ENCODE data around the gene SMIM33. TPM values are rescaled to one million over a fixed set of nuclear protein-coding genes. Genes with fewer than 3 reads are reported as not detected.

Gene SMIM33
- total RNA-seq, 1 experiment from 2014 or later = not detected

DNA sequence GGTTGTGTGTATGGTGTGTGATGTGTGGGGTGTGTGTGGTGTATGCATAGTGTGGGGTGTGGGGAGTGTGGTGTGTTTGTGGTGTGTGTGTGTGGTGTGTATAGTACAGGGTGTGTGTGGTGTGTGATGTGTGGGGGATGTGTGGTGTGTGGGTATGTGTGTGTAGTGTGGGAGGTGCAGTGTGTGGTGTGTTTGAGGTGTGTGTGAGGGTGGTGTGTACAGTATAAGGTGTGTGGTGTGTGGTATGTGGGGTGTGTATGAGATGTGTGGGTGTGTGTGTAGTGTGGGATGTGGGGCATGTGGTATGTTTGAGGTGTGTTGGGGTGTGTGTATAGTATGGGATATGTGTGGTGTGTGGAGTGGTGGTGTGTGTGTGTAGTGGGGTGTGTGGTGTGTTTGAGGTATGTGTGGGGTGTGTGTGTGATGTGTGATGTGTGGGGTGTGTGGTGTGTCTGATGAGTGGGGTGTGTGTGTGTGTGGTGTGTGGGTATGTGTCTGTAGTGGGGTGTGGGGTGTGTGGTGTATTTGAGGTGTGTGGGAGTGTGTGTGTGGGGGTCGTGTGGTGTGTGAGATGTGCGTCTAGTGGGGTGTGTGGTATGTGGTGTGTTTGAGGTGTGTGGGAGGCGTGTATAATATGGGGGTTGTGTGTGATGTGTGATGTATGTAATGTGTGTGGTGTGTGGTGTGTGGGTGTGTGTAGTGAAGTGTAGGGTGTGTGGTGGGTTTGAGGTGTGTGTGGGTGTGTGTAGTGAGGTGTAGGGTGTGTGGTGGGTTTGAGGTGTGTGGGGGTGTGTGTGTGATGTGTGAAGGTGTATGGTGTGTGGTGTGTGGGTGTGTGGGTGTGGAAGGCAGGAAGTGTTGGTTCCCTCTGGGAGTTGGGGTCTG is 16.9 kb upstream of the SMIM33 start:
- no peak for DNase-seq (ENCODE audit: low read depth, low spot score)
- in situ Hi-C loops (cut with HindIII; ENCODE audit: low pct_unique_long_range_greater_than_20kb, low sequenced_read_pairs) = no loop called here

DNA sequence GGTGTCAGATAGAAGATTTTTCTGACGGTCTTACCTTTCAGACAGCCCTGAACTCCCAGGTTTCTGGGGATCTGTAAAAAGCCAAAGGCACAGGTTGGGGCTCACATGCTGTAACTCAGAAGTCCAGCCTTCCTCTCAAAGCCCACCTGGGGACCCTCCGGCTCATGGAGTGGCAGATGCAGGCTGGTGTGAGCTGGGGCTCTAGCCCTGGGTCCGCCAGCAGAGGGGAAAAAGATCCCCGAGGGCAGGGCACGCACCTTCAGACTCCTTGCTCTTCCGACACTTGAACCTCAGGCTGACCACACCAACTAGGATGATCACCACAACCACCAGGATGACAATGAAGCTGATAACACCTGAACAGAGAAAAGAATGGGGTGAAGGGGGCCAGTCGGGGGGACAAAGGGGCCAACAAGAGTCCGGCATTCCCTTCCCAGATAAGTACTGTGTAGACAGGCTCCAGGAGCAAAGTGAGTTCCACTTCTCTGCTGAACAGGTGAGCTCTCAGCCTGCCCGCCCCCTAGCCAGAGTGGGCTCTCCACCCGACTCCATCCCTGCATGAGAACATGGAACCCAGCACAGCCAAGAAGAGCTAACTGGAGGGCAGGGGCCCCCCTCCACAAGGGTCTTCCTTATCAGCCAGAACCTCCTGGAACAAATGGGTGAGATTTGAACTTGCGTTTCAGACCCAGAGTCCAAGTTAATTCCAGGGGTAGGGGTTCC is 16.1 kb upstream of the SMIM33 start:
- no peak for DNase-seq (ENCODE audit: low read depth, low spot score)
- in situ Hi-C loops (cut with HindIII; ENCODE audit: low pct_unique_long_range_greater_than_20kb, low sequenced_read_pairs) = no loop called here

DNA sequence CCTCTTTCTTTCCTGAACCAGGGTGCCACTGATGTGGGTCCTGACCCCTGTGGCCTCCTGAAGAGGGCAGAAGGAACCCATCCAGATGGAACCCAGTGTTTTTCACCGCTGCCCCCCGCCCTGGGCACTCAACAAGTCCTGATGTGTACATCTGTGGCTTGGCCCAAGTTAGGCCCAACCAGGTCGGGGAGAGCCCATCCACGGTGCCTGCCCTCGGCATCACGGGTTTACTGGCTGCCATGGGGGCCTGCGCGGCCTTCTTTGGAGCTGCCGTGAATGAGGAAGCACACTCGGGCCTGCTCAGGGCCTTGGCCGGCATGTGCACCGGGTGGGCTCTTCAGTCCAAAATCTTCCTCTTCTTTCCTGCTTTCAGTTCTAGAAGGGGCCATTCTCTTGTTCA is 14.0 kb upstream of the SMIM33 start:
- in situ Hi-C loops (cut with HindIII; ENCODE audit: low pct_unique_long_range_greater_than_20kb, low sequenced_read_pairs) = no loop called here
- no peak for DNase-seq (ENCODE audit: low read depth, low spot score)

DNA sequence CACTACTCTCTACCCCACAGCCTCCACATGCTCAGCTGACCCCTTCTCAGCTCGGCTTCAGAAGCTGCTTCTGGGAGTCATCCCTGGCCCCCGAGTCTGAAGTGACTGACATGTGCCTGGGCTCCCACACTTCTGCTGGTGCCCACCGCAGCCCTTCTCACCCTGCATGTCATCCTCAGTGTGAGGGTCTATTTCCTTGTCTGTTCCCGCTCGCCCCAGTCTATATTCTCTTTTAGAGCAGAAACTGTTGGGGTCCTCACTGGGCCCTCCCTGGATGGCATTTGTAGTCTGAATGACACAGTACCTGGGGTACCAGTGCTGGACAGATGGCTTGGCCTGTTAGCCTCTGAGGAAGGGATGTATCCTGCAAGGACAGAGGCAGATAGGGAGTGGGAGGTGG is 13.6 kb upstream of the SMIM33 start:
- in situ Hi-C loops (cut with HindIII; ENCODE audit: low pct_unique_long_range_greater_than_20kb, low sequenced_read_pairs) = no loop called here
- no peak for DNase-seq (ENCODE audit: low read depth, low spot score)

DNA sequence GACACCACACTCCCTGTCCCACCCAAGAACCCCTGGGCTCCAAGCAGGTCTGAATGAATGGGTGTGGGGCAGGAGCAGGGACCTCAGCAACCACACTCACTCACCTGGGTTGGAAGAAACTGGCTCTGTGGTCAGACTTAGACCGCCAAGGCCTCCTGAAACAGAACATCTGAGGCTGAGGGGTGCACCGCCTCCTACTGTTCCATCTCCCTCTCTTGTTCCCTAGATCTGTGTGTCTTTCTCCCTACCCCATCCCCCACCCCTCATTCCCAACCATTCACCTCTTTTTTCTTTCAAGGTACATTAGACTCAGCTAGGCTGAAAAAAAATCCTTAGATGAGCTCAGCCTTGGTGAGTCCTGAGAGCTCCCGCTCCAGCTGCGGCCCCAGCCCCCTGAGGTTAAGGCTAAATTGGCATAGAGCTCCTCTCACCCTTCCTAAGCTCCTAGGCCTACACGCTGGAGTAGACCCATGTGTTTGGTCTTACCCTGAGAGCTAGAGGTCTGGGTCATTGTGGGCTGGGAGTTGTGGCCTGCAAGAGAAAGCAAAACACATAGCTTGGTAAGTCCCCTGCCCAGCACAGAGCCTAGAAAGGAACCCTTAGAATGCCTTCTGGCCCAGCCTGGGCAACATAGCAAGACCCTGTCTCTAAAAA is 13.0 kb upstream of the SMIM33 start:
- in situ Hi-C loops (cut with HindIII; ENCODE audit: low pct_unique_long_range_greater_than_20kb, low sequenced_read_pairs) = no loop called here
- no peak for DNase-seq (ENCODE audit: low read depth, low spot score)

DNA sequence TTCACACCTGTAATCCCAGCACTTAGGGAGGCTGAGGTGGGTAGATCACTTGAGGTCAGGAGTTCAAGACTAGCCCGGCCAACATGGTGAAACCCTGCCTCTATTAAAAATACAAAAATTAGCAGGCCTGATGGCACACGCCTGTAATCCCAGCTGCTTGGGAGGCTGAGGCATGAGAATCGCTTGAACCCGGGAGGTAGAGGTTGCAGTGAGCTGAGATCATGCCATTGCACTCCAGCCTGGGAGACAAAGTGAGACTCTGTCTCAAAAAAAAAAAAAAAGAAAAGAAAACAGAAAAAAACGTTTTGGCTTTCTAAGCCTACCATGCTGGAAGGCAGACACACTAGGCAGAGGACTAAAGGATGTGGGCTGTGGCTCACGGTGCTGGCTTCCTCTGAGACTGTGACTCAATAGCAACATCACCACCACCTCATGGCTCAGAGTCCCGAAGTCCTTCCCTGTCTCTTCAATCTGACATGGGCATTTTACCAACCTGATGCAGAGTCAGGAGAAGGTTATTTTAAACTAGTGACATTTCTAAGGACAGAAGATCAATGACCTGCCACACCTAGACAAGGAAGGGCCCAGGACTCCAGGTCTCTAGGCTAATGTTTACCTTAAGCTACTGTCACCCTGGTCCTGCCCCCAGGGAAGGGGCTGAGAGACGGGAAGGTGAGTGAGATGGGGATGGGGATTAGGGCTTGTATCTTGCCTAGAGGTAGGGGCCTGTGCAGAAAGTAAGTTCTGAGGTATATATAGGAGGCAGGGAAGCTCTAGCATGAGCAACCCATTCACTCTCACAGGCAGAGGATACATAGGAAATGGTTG is 12.0 kb upstream of the SMIM33 start:
- in situ Hi-C loops (cut with HindIII; ENCODE audit: low pct_unique_long_range_greater_than_20kb, low sequenced_read_pairs) = no loop called here
- DNase-seq (ENCODE audit: low read depth, low spot score) = no peak

DNA sequence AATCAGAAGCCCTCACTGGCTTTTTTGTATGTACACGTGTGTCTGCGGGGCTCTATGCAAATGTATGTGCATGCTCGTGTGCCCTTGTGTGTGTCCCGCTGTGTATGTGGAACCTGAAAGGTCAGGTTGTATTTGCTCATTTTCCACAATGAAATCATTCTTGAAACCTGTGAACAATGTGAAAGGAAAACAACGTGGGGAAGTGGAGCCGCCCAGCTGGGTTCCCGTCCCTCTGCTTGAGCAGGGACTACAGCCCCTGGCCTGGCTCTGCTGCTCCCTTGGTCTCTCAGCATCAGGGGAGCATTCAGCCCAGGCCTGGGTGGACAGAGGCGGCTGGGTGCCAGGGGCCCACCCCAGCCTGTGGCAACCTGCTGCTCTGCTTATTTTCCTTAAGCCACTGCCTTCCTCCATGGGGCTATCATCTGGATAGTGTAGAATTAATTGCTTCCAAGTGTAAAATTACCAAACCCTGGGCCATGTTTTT is 11.3 kb upstream of the SMIM33 start:
- DNase-seq (ENCODE audit: low read depth, low spot score) = no peak
- in situ Hi-C loops (cut with HindIII; ENCODE audit: low pct_unique_long_range_greater_than_20kb, low sequenced_read_pairs) = no loop called here

DNA sequence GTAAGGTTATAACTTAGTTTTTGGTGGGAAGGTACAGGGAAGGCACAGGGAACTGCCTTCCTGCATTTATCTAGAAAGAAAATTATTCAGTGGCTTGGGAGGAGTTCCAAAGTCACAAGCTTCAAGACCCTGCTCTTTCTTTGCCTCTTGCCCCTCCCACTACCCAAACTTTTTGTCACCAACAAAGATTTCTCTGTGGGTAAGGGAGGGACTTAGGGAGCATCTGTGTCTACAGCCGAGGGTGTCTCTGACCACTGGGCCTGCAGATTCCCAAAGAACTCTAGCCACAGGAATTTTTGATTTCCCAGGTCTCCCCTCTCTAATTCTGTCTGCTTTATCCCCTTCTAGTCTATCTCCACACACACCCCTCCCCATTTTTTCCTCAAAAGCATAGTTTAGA is 10.3 kb upstream of the SMIM33 start:
- no peak for DNase-seq (ENCODE audit: low read depth, low spot score)
- in situ Hi-C loops (cut with HindIII; ENCODE audit: low pct_unique_long_range_greater_than_20kb, low sequenced_read_pairs) = no loop called here

DNA sequence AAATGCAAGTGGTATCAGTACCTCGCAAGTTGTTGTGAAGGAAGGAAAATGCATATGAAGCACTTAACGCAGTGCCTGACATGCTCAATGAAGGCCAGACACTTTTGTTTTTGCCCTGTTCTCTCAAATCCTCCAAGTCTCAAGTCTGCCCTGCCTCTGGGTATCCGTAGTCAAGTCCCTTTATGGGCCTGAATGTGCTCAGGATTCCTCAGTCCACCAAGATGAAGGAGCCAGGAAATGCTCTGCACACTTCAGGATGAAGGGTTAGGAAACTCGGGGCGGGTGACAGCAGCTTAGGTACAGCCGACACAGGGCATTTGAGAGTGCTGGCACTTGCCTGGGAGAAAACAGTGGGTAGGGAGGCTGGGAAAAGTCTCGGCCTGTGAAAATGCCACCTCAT is 9.6 kb upstream of the SMIM33 start:
- in situ Hi-C loops (cut with HindIII; ENCODE audit: low pct_unique_long_range_greater_than_20kb, low sequenced_read_pairs) = no loop called here
- no peak for DNase-seq (ENCODE audit: low read depth, low spot score)

DNA sequence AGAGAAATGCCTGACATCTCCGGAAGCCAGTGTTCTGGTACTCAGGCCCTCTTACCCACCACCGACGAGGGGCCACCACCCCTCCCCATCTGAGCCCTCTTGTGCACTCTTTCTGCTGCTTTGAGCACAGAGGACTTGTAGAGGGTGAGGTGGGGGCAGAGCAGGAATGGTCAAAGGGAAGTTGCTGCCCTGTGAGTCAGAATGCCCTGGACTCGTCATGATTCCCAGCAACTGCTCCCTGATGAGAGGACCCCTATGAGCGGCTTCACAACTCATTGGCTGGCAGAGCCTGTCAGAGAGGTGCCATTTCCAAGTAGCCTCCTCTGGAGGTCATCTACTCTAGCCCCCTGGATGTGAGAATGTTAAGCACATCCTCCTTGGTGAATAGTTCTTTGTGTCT is 9.1 kb upstream of the SMIM33 start:
- in situ Hi-C loops (cut with HindIII; ENCODE audit: low pct_unique_long_range_greater_than_20kb, low sequenced_read_pairs) = no loop called here
- DNase-seq (ENCODE audit: low read depth, low spot score) = no peak

DNA sequence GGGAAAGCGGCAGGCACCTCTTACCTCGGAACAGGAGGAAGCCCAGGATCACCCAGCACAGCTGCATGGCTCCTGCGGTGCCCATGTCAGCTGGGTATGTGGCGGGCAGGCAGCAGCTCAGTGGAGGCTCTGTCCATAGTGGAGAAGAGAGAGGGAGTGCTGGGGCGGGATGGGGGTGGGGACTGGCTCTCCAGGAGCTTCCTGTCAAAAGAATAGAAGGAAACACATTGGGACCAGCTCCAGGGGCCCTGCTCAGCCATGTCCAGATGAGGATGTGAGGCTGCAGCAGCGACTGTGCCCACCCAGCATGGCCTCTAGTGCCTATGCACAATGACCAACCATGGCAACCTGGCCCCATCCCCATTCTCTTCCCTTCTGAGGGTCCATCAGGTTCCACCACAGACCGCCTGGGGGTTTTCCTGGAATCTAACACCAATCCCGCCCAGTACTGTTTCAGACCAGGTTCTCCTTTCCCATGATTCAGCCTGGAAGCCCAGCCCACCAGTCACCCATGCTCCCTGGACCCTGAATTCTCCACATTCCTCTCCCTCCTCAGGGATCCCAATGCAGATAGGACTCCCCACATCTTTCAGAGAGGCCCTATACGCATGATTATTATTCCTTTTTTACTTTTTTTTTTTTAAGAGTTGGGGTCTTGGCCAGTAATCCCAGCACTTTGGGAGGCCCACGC is 8.1 kb upstream of the SMIM33 start, which contains the start of gene ECSCR:
Gene ECSCR, minus strand, starts transcription at position 158 of the 691 bp plus-strand sequence. Its CDS starts 73 bp downstream, at position 85.
- in situ Hi-C loops (cut with HindIII; ENCODE audit: low pct_unique_long_range_greater_than_20kb, low sequenced_read_pairs) = no loop called here
- no peak for DNase-seq (ENCODE audit: low read depth, low spot score)

DNA sequence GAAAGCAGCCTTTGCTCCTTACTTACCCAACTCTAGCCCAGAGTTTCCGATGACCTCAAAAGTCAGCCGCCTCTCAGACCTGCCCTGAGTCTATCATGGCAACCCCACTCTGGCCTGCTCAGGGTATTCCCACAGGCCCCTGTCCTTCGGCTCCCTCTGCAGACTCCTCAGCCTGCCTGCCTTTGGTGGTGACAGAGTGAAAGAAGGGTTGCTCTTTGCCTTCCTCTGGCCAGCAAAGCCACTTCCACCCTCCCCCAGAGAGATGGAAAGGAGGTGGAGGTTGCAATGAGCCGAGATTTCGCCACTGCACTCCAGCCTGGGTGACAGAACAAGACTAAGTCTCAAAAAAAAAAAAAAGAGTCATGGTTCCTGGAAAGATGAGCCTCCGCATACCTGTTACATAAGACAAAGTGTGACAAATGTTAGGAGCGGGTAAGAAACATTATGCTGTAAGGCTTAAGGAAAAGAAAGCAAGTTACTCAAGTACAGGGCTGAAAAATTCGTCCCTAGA is 2.3 kb upstream of the SMIM33 start:
- in situ Hi-C loops (cut with HindIII; ENCODE audit: low pct_unique_long_range_greater_than_20kb, low sequenced_read_pairs) = no loop called here
- no peak for DNase-seq (ENCODE audit: low read depth, low spot score)

DNA sequence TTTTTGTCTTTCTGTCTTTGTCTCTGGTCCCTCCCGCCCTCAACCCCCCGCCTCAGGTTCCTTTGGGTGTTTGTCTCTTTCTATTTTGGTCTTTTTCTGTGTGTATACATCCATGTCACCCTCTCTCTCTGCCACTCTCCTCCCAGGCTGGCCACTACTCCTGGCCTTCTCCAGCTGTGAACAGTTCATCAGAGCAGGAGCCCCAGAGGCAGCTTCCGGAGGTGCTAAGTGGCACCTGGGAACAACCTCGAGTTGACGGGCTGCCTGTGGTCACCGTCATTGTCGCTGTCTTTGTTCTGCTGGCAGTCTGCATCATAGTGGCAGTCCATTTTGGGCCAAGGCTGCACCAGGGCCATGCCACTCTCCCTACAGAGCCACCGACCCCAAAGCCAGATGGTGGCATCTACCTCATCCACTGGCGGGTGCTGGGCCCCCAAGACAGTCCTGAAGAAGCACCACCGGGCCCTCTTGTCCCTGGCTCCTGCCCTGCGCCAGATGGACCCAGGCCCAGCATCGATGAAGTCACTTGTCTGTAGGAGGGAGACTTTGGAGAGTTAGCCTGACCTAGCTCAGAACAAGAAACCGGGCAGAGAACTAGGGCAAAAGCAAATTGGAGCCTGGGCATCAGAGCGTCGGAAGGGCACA is 1.7 kb downstream of the SMIM33 start:
- no peak for DNase-seq (ENCODE audit: low read depth, low spot score)
- in situ Hi-C loops (cut with HindIII; ENCODE audit: low pct_unique_long_range_greater_than_20kb, low sequenced_read_pairs) = no loop called here

DNA sequence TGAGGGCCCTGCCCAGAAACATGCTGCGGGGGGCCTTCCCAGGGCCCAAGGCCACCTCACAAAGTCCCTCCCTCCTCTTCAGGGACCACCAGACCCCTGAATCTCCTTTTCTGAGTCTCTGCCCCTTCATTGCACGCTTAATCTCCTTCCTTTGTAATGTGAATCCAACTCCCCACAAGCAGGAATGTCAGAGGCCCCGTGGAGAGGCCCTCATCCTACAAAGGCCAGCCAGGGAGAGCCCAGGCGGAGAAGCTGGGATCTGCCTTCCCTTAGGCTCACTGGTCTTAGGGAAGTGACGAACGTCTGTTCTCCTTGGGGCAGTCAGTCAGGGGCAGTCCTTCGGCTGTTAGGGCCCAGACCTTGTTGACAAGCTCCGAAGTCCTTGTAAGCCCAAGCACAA is 2.3 kb downstream of the SMIM33 start:
- no peak for DNase-seq (ENCODE audit: low read depth, low spot score)
- in situ Hi-C loops (cut with HindIII; ENCODE audit: low pct_unique_long_range_greater_than_20kb, low sequenced_read_pairs) = no loop called here

DNA sequence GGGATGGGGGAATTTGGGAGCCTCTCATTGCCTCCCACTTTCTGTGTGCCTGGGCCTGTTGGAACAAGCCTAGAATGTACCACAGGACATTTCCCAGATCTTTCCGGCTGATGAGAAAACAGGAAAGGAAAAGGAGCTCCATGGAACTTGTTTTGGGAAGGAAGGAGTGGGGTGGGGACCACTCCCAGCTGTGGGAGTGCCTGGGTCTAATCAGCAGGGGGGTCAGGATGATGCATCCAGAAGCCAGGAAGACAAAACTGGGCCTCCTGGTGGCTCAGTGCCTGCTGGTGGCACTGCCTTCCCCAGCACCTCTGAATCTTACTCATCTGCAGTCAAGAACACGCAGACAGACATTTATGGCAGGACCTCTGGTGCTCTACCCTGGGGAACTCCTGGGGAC is 2.8 kb downstream of the SMIM33 start:
- no peak for DNase-seq (ENCODE audit: low read depth, low spot score)
- in situ Hi-C loops (cut with HindIII; ENCODE audit: low pct_unique_long_range_greater_than_20kb, low sequenced_read_pairs) = no loop called here
